Fibroblast of peridontal ligament (primary cell): ENCODE data around the gene JPT2.
"Not testable (repeated sequence)": the region's sequence is repeated elsewhere in the genome, so short reads cannot be mapped to it uniquely, and the experiment has no call there.

ENCODE experiments used
- DNase-seq: peaks from one replicate; pipeline ENCODE4 v3.0.0-alpha.2; 2010; ENCODE audit errors: extremely low read depth

Gene JPT2

DNA sequence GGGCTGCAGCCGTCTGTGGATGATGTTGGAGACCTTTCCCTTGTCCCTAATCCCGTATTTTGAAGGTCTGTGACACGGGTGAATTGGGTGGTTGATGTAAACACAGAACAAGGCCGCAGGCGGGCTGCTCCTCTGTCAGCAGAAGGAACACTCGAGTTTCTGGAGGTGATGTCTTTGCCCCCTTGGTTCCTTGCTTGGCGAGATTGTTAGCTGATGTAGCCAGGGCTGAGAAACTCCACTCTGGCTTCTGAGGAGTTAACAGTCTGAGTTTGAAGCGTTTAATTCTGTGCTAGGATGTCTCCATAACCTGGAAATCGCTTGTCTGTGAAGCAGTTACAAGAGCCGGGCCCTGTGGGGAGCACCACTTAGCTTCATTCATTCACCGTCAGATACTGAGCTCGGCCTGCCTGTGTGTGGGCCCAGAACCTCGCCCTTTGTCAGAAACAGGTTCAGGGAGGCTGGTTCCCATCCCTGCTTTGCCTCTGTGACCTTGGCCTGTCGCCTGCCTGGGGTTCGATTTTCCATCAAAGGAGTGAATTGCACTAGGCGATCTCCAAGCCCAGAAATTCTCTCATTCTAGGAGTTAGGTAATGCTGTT lies 29.2 kb downstream of the JPT2 start:
- peak; percentile 46 for DNase-seq

DNA sequence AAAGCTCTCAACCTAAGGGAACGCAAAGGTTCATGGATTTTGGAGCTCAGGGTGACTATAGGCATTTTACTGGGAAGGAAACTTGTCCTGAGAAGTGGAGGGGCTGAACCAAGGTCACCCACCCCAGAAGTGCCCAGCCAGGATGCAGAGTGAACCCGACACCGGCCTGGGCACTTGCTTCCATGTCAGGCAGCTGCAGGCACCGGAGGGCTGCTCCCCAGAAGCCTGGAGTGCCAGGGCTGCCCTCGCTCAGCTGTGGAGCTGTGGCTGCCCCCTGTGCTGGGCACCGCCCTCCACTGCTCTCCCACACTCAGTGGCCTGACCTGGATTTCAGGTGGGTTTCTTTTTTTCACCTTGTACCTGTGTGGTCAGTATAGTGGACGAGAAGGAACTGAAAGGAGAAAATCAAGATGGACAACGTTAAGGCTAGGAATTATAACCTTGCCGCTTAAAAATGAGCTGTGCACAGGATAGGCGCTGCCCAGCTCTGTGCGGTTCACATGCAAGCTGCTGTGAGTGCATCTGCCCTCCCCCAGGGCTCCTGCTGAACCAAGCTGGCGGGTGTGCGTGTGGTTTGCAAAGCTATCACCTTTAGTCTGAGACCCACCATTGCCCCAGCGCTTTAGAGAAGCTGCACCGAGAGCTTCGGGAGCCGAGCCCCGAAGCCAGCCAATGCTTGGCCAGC lies 30.1 kb downstream of the JPT2 start:
- no peak for DNase-seq

DNA sequence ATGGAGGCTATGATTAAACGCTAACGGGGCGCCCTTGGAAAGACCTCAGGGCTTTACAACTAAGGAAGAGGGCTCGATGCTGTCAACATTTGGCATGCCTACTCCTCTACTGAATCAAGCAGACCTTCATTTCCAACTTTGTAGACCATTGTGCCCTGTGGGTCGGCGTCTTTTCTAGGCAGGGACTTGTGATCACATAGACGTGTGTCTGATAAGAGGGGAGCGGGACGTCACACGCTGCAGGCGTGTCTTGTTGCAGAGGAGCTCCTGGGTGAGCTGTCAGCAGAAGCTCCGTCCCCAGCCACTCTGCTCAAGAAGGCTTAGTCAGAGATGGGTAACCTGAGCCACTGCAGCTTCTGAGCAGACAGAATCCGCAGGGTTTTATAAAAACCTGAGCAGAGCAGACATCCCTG lies 30.7 kb downstream of the JPT2 start:
- peak; percentile 62 for DNase-seq

GRCh38 chr16:1709356-1709755 lies 31.3 kb downstream of the JPT2 start:
- no peak for DNase-seq

DNA sequence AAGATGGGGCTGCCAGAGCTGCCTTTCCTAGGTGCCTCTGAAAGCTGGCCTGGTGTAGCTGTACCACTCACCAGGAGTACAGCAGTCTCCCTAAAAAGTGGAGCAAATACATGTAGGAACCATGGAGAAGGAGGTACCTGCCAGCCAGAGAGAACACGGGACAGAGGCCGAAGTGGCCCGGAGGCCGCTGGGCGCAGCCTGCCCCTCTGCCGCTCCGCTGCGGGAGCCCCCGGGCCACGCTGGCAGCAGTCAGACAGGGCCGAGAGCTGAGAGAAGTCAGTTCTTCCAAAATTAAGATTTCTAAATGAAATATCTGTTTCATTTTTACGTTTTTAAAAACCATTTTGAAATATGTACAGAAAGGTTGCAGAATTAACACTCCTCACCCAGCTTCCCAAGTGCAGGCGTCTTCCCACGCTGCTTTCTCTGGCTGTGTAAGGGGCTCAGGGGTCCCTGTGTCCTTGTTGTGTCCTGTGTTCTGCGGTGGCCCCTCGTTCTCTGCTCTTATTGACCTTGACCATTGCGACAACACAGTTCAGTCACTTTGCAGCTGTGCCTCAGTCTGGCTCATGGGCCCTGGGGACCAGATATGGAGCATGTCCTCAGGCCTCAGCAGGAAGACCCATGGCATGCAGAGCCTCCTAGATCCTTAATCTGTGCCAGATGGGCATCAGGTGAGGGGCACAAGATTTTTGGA lies 32.9 kb downstream of the JPT2 start:
- DNase-seq, result no peak

DNA sequence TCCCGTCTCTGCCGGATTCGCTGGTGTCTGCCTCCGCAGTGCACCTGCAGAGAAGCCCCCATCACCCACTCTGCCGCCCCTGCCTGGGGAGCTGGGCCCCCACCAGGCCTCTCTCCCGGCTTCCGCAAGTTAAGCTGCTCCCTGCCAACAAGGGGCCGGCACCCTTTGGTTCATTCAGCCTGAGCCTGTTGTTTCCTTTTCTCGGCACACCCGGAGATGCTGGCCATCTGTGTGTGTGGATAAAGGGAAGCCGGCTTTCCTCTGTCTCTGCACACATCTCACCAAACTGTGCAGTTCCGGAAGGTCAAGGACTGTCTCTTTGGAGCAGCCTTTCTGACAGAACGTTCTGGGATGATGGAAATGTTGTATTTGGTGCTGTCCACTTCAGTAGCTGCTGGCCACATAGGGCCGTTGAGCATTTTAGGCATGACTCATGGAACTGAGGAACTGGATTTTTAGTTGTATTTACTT lies 34.7 kb downstream of the JPT2 start:
- peak; percentile 58 for DNase-seq

DNA sequence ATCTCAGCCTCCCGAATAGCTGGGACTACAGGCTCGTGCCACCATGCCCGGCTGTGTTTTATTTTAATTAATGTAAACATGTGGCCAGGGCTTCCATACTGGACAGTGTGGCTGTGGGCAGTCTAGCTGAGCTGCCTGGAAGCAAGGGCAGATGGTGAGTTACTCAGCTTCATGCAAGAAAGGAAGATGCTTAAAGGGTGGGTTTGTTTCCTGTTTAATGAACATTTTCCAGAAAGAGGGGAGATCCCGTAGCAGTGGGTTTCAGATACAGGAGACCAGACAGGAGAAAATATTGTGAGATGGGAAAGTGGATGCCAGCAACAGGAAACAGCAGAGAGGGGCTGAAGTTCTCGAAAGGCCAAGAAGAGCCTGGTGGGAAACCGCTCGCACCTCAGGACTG lies 35.3 kb downstream of the JPT2 start:
- DNase-seq, result no peak

DNA sequence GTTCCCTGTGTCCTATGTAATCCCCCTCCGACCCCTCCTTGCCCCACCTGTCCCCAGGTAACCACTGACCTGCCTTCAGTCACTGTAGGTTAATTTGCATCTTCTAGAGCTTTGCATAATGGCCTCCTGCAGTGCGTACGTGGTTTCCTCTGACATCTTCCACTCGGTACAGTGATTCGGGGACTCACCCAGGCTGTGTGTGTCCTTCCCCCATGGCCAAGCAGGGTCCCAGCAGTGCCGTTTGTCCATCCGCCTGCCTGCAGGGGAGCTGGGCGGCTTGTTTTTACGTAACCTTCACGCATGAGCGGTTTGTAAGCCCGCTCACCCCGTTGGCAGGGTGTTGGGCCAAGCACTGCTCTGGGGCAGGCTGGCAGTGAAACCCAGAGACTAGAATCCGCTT lies 35.9 kb downstream of the JPT2 start:
- no peak for DNase-seq

DNA sequence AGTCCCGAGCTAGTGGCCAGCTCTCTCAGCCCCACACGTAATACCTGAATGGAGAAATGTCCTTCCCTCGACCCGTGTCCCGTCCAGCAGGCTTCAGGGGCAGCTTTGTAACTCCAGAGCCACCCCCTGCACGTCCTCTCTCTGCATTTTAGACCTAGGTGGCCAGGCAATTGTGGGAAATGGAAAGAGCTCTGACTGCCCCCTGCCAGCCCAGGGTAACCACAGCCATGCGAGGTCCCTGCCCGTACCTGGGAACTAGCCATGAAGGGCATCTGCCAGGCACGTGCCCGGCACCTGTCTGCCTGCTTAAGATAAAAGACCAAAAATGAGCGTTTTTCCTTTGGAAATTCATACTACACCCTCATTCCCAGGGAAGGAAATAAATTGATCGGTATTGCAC lies 37.1 kb downstream of the JPT2 start:
- no peak for DNase-seq

DNA sequence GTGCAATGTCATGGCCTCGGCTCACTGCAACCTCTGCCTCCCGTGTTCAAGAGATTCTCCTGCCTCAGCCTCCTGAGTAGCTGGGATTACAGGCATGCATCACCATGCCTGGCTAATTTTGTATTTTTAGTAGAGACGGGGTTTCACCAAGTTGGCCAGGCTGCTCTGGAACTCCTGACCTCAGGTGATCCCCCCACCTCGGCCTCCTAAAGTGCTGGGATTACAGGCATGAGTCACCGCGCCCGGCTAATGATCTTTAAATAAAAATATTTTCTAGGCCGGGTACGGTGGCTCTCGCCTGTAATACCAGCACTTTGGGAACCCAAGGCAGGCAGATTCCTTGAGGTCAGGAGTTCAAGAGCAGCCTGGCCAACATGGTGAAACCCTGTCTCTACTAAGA lies 40.2 kb downstream of the JPT2 start:
- DNase-seq, result not testable (repeated sequence)

GRCh38 chr16:1719559-1720229 lies 41.6 kb downstream of the JPT2 start:
- not testable (repeated sequence) for DNase-seq

- DNase-seq, result no peak
Observed at GRCh38 chr16:1721372-1721771, 43.3 kb downstream of the JPT2 start.

GRCh38 chr16:1723450-1724147 lies 45.5 kb downstream of the JPT2 start:
- peak; percentile 61 for DNase-seq

- DNase-seq, result no peak
Observed at GRCh38 chr16:1724491-1724890, 46.4 kb downstream of the JPT2 start.

DNA sequence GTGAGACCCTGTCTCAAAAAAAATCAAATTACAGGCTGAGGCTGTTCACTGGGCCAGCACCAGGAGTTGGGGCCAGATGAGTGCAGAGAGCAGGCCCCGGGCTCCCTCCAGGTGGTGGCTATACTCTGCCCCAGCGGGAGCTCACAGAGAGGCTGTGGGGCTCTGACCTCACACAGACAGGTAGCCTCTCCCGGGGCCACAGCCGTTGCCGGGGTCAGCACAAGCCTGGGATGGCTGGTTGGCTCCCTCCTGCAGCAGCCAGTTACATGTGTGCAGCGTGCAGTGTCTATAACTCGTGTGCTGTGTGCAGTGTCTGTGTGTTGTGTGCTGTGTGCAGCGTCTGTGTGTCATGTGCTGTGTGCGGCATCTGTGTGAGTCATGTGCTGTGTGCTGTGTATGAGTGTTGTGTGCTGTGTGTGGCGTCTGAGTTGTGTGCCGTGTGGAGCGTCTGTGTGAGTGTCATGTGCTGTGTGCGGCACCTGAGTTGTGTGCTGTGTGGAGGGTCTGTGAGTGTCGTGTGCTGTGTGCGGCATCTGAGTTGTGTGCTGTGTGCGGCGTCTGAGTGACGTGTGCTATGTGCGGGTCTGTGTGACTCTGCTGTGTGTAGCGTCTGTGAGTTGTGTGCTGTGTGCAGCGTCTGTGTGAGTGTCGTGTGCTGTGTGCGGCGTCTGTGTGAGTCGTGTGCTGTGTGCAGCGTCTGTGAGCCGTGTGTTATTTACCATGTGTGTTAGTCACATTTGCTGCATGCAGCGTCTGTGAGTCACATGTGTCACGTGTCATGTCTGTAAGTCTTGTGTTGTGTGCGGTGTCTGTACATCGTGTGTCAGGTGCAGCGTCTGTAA lies 48.8 kb downstream of the JPT2 start:
- no peak for DNase-seq

GRCh38 chr16:1727651-1728624 lies 49.9 kb downstream of the JPT2 start:
- no peak for DNase-seq

GRCh38 chr16:1729026-1729425 lies 50.9 kb downstream of the JPT2 start:
- DNase-seq, result no peak

DNA sequence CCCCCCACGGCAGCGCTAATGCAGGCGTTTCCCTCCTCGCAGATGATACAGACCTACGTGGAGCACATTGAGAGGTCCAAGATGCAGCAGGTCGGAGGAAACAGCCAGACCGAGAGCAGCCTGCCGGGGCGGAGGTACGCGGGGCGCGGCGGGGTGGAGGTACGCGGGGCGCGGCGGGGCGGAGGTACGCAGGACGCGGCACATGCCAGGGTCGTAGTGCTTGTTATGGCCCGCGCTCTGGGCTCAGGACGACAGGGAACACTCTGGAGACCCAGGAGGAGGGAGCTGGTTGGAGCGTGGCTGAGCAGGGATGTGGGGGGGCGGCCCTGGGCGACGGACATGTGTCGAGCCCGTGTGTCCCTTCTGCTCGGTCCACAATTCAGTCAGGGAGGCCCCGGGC lies 51.4 kb downstream of the JPT2 start:
- no peak for DNase-seq

- DNase-seq, result no peak
Observed at GRCh38 chr16:1731073-1731472, 53.0 kb downstream of the JPT2 start.

DNA sequence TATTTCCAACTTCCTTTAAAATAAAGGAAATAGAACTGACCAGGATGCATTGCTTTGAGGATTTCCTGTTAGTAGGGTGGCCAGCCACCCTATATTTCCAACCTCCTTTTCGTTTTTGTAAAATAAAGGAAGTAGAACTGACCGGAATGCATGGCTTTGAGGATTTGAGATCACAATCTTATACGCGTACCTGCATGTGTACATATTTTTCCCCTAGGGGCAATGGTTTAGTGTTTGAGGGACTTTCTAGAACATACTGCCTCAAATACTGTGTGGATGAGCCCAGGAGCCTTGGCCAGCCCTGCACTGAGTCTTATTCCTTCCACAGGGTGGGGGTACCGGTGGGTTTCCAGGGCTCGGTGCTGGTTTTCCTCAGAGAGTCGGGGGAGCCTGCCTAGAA lies 53.5 kb downstream of the JPT2 start:
- DNase-seq, result no peak
